H1 (cell line): ENCODE results near the gene ST6GALNAC2. TPM values are rescaled to one million over a fixed set of nuclear protein-coding genes. Genes with fewer than 3 reads are reported as not detected.
A peak's percentile ranks its signal among the peaks of the same experiment; 100 is the strongest.

Source experiments
- BACH1 ChIP-seq: IDR thresholded peaks from 2 replicates; pipeline ENCODE4 v1.6.1; 2012; ENCODE audit warnings: low read length, improper control_type of control experiment
- GABPA ChIP-seq: IDR thresholded peaks from 2 replicates; pipeline ENCODE4 v1.6.1; 2011; ENCODE audit warnings: mild to moderate bottlenecking, low read length, moderate library complexity, borderline replicate concordance; ENCODE audit not compliant: insufficient read depth
- POLR2AphosphoS5 ChIP-seq: IDR thresholded peaks from 2 replicates; pipeline ENCODE4 v1.6.1; 2011; ENCODE audit warnings: low read depth, low read length
- ZNF274 ChIP-seq: IDR thresholded peaks from 2 replicates; pipeline ENCODE4 v1.7.0; 2012; ENCODE audit warnings: low read length, borderline replicate concordance; ENCODE audit errors: extremely low read depth
- polyA plus RNA-seq, 7 experiments: library from polyadenylated mRNA; depleted of rRNA in 3 of 7; stranded (reverse) in 5 of 7; unstranded in 2 of 7; fragments of >200 nt in 5 of 7; fragments of 200-250 nt in 2 of 7; gene quantifications; 1 replicate in 5 of 7; 2 replicates in 1 of 7; 4 replicates in 1 of 7; pipeline versions ENCODE4 v1.2.1 to v1.2.3, GENCODE V29; 2011 to 2013; ENCODE audit warnings: missing spikeins in 2 of 7, mixed read lengths in 2 of 7
- total RNA-seq: library from RNA; stranded (reverse); fragmentation: NEBNext Ultra II Directional; extraction: Animal tissue kit (Norgen Biotek cat#: 25700); gene quantifications from 2 replicates; pipeline ENCODE4 v1.2.1, GENCODE V29; 2021
- TF ChIP-seq, protein P1 (sequence below): fragments of 300-600 bp; sonication (generic); IDR thresholded peaks from 2 replicates; pipeline ENCODE4 v1.7.1; 2012; ENCODE audit warnings: low read length, moderate library complexity, mild to moderate bottlenecking, inconsistent platforms; ENCODE audit not compliant: insufficient replicate concordance
- TF ChIP-seq, protein P2 (sequence below), 3 experiments: IDR thresholded peaks; 1 replicate in 2 of 3; 2 replicates in 1 of 3; pipeline versions ENCODE4 v1.5.1 to v1.6.1; 2011; ENCODE audit warnings: low read length in 3 of 3, mild to moderate bottlenecking in 3 of 3, inconsistent platforms in 2 of 3, low read depth in 1 of 3, moderate library complexity in 1 of 3; ENCODE audit not compliant: insufficient read depth in 1 of 3; ENCODE audit errors: control extremely low read depth in 1 of 3
- TF ChIP-seq, protein P3 (sequence below): IDR thresholded peaks from 2 replicates; pipeline ENCODE4 v1.6.1; 2012; ENCODE audit warnings: inconsistent platforms
- TF ChIP-seq, protein P4 (sequence below): IDR thresholded peaks from 2 replicates; pipeline ENCODE4 v1.6.1; 2012; ENCODE audit warnings: inconsistent platforms

ST6GALNAC2 gene
- total and polyA plus RNA-seq, 2 of the 8 experiments (the other 6 are each of a cell fraction or from before 2014, with no cell fraction given): 0.09 TPM; not detected in 1

DNA sequence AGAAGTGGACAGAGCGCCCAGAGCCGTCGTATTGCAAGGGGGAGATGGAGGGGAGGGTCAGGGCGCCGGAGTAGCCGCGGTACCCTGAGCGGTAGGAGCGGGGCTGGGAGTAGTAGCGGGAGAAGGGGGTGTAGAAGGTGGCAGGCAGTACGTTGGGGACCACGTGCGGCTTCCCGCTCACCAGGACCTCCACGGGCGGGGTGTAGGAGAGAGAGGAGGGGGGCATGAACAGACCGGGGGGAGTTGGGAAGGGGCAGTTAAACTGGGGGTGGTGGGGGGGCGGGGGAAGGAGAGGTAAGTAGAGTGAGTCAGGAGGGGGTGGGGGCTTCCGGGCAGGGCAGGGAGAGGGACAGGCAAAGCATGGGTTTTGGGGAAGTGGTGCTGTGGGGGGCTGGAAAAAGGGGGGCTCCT is 16.8 kb downstream of the ST6GALNAC2 start (continued):
- TF ChIP-seq, protein P1, sequence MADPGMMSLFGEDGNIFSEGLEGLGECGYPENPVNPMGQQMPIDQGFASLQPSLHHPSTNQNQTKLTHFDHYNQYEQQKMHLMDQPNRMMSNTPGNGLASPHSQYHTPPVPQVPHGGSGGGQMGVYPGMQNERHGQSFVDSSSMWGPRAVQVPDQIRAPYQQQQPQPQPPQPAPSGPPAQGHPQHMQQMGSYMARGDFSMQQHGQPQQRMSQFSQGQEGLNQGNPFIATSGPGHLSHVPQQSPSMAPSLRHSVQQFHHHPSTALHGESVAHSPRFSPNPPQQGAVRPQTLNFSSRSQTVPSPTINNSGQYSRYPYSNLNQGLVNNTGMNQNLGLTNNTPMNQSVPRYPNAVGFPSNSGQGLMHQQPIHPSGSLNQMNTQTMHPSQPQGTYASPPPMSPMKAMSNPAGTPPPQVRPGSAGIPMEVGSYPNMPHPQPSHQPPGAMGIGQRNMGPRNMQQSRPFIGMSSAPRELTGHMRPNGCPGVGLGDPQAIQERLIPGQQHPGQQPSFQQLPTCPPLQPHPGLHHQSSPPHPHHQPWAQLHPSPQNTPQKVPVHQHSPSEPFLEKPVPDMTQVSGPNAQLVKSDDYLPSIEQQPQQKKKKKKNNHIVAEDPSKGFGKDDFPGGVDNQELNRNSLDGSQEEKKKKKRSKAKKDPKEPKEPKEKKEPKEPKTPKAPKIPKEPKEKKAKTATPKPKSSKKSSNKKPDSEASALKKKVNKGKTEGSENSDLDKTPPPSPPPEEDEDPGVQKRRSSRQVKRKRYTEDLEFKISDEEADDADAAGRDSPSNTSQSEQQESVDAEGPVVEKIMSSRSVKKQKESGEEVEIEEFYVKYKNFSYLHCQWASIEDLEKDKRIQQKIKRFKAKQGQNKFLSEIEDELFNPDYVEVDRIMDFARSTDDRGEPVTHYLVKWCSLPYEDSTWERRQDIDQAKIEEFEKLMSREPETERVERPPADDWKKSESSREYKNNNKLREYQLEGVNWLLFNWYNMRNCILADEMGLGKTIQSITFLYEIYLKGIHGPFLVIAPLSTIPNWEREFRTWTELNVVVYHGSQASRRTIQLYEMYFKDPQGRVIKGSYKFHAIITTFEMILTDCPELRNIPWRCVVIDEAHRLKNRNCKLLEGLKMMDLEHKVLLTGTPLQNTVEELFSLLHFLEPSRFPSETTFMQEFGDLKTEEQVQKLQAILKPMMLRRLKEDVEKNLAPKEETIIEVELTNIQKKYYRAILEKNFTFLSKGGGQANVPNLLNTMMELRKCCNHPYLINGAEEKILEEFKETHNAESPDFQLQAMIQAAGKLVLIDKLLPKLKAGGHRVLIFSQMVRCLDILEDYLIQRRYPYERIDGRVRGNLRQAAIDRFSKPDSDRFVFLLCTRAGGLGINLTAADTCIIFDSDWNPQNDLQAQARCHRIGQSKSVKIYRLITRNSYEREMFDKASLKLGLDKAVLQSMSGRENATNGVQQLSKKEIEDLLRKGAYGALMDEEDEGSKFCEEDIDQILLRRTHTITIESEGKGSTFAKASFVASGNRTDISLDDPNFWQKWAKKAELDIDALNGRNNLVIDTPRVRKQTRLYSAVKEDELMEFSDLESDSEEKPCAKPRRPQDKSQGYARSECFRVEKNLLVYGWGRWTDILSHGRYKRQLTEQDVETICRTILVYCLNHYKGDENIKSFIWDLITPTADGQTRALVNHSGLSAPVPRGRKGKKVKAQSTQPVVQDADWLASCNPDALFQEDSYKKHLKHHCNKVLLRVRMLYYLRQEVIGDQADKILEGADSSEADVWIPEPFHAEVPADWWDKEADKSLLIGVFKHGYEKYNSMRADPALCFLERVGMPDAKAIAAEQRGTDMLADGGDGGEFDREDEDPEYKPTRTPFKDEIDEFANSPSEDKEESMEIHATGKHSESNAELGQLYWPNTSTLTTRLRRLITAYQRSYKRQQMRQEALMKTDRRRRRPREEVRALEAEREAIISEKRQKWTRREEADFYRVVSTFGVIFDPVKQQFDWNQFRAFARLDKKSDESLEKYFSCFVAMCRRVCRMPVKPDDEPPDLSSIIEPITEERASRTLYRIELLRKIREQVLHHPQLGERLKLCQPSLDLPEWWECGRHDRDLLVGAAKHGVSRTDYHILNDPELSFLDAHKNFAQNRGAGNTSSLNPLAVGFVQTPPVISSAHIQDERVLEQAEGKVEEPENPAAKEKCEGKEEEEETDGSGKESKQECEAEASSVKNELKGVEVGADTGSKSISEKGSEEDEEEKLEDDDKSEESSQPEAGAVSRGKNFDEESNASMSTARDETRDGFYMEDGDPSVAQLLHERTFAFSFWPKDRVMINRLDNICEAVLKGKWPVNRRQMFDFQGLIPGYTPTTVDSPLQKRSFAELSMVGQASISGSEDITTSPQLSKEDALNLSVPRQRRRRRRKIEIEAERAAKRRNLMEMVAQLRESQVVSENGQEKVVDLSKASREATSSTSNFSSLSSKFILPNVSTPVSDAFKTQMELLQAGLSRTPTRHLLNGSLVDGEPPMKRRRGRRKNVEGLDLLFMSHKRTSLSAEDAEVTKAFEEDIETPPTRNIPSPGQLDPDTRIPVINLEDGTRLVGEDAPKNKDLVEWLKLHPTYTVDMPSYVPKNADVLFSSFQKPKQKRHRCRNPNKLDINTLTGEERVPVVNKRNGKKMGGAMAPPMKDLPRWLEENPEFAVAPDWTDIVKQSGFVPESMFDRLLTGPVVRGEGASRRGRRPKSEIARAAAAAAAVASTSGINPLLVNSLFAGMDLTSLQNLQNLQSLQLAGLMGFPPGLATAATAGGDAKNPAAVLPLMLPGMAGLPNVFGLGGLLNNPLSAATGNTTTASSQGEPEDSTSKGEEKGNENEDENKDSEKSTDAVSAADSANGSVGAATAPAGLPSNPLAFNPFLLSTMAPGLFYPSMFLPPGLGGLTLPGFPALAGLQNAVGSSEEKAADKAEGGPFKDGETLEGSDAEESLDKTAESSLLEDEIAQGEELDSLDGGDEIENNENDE: no peak
- TF ChIP-seq ZNF274 (no peak), GABPA (no peak), BACH1 (no peak), POLR2AphosphoS5 (no peak; the same call in 1 of the 2 replicates)
- TF ChIP-seq, protein P2, sequence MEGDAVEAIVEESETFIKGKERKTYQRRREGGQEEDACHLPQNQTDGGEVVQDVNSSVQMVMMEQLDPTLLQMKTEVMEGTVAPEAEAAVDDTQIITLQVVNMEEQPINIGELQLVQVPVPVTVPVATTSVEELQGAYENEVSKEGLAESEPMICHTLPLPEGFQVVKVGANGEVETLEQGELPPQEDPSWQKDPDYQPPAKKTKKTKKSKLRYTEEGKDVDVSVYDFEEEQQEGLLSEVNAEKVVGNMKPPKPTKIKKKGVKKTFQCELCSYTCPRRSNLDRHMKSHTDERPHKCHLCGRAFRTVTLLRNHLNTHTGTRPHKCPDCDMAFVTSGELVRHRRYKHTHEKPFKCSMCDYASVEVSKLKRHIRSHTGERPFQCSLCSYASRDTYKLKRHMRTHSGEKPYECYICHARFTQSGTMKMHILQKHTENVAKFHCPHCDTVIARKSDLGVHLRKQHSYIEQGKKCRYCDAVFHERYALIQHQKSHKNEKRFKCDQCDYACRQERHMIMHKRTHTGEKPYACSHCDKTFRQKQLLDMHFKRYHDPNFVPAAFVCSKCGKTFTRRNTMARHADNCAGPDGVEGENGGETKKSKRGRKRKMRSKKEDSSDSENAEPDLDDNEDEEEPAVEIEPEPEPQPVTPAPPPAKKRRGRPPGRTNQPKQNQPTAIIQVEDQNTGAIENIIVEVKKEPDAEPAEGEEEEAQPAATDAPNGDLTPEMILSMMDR (IDR thresholded peaks at IDR 0.05; ENCODE audit: control extremely low read depth in 1 of 3, insufficient read depth in 1 of 3, low read depth in 1 of 3, low read length in 3 of 3): no peak
- TF ChIP-seq, protein P3, sequence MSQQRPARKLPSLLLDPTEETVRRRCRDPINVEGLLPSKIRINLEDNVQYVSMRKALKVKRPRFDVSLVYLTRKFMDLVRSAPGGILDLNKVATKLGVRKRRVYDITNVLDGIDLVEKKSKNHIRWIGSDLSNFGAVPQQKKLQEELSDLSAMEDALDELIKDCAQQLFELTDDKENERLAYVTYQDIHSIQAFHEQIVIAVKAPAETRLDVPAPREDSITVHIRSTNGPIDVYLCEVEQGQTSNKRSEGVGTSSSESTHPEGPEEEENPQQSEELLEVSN: peak; percentile 87
- TF ChIP-seq, protein P4, sequence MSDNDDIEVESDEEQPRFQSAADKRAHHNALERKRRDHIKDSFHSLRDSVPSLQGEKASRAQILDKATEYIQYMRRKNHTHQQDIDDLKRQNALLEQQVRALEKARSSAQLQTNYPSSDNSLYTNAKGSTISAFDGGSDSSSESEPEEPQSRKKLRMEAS: peak; percentile 82
